GM18867 (cell line): ENCODE measurements around the gene SAP25.

Experiments
- ATAC-seq: cut with Tn5 transposase; IDR thresholded peaks from one replicate; pipeline ENCODE4 v1.9.1; 2021; ENCODE audit warnings: mild to moderate bottlenecking, moderate library complexity; ENCODE audit not compliant: unreplicated experiment

SAP25 gene

GRCh38 chr7:100598425-100598824, 24.7 kb upstream of the SAP25 start:
- no peak for ATAC-seq

- ATAC-seq, result no peak
Observed at GRCh38 chr7:100595188-100595587, 21.5 kb upstream of the SAP25 start.

- ATAC-seq, result no peak
Observed at GRCh38 chr7:100591596-100591995, 17.9 kb upstream of the SAP25 start.

- ATAC-seq, result no peak
Observed at GRCh38 chr7:100590077-100590737, 16.5 kb upstream of the SAP25 start.

GRCh38 chr7:100589341-100589947, 15.7 kb upstream of the SAP25 start:
- ATAC-seq, result no peak

GRCh38 chr7:100588438-100588837, 14.7 kb upstream of the SAP25 start:
- ATAC-seq, result no peak

- ATAC-seq, result peak; percentile 85
Observed at GRCh38 chr7:100586266-100587025, 12.7 kb upstream of the SAP25 start, which contains the start of gene FBXO24. TSS of gene FBXO24 (plus strand) at chr7:100586328. CDS start at chr7:100586626, 298 bp downstream.

GRCh38 chr7:100585511-100586265, 12.0 kb upstream of the SAP25 start, which contains the start of gene LRCH4:
TSS of gene LRCH4 (minus strand) at chr7:100586129. CDS start at chr7:100586100, 29 bp downstream.
- ATAC-seq, result peak; percentile 27

GRCh38 chr7:100584683-100585510, 11.2 kb upstream of the SAP25 start:
- no peak for ATAC-seq

GRCh38 chr7:100584054-100584682, 10.5 kb upstream of the SAP25 start:
- ATAC-seq, result no peak

- no peak for ATAC-seq
Observed at GRCh38 chr7:100583132-100584053, 9.7 kb upstream of the SAP25 start.

- no peak for ATAC-seq
Observed at GRCh38 chr7:100582650-100583049, 8.9 kb upstream of the SAP25 start.

- ATAC-seq, result no peak
Observed at GRCh38 chr7:100582041-100582579, 8.4 kb upstream of the SAP25 start.

- ATAC-seq, result no peak
Observed at GRCh38 chr7:100580466-100581283, 7.0 kb upstream of the SAP25 start.

GRCh38 chr7:100578246-100579183, 4.8 kb upstream of the SAP25 start:
- ATAC-seq, result no peak

GRCh38 chr7:100577507-100577906, 3.8 kb upstream of the SAP25 start:
- ATAC-seq, result no peak
